Hepatocyte (in vitro differentiated cells): ENCODE data around the gene ZSCAN21. TPM values are rescaled to one million over a fixed set of nuclear protein-coding genes. Genes with fewer than 3 reads are reported as not detected.

Experiments used
- DNase-seq: peaks from one replicate; pipeline ENCODE4 v3.0.0-alpha.2; 2016; ENCODE audit warnings: low spot score
- H2AFZ ChIP-seq: fragments of 200-600 bp; sonication (generic); 2 replicates; pipeline ENCODE4 v1.6.0; 2016; ENCODE audit warnings: antibody characterized with exemption, mild to moderate bottlenecking
- H3K27ac ChIP-seq: fragments of 200-600 bp; sonication (generic); 2 replicates; pipeline ENCODE4 v1.5.1; 2016; ENCODE audit warnings: mild to moderate bottlenecking
- H3K27me3 ChIP-seq: fragments of 200-600 bp; sonication (generic); 2 replicates; pipeline ENCODE4 v1.6.1; 2016
- H3K36me3 ChIP-seq: fragments of 200-600 bp; sonication (generic); replicated peaks from 2 replicates; pipeline ENCODE4 v1.5.1; 2016; ENCODE audit warnings: low read depth; ENCODE audit not compliant: insufficient read depth
- H3K4me1 ChIP-seq: fragments of 200-600 bp; sonication (generic); 2 replicates; pipeline ENCODE4 v1.5.1; 2016; ENCODE audit warnings: mild to moderate bottlenecking, moderate library complexity; ENCODE audit not compliant: insufficient read depth
- H3K4me2 ChIP-seq: fragments of 200-600 bp; sonication (generic); 2 replicates; pipeline ENCODE4 v1.6.0; 2016
- H3K4me3 ChIP-seq: fragments of 200-600 bp; sonication (generic); 2 replicates; pipeline ENCODE4 v1.5.1; 2016; ENCODE audit warnings: mild to moderate bottlenecking
- H3K79me2 ChIP-seq: fragments of 200-600 bp; sonication (generic); 2 replicates; pipeline ENCODE4 v1.6.0; 2017; ENCODE audit warnings: mild to moderate bottlenecking
- H3K9me2 ChIP-seq: fragments of 200-600 bp; sonication (generic); replicated peaks from 2 replicates; pipeline ENCODE4 v1.6.0; 2017; ENCODE audit warnings: mild to moderate bottlenecking; ENCODE audit not compliant: insufficient read depth
- H3K9me3 ChIP-seq: fragments of 200-600 bp; sonication (generic); 2 replicates; pipeline ENCODE4 v1.5.1; 2016; ENCODE audit warnings: low read depth, mild to moderate bottlenecking
- H4K20me1 ChIP-seq: fragments of 200-600 bp; sonication (generic); 2 replicates; pipeline ENCODE4 v1.6.0; 2016; ENCODE audit warnings: mild to moderate bottlenecking; ENCODE audit not compliant: insufficient read depth, poor library complexity, severe bottlenecking
- EZH2 ChIP-seq: fragments of 200-600 bp; sonication (generic); IDR thresholded peaks from 2 replicates; pipeline ENCODE4 v1.6.1; 2016; ENCODE audit warnings: antibody characterized with exemption, mild to moderate bottlenecking, borderline replicate concordance
- EZH2phosphoT487 ChIP-seq: fragments of 200-600 bp; sonication (generic); IDR thresholded peaks from one replicate; pipeline ENCODE4 v1.6.1; 2018; ENCODE audit warnings: antibody characterized with exemption, mild to moderate bottlenecking, low read depth, moderate library complexity; ENCODE audit not compliant: unreplicated experiment, severe bottlenecking
- WGBS: methylation state at CpG from one replicate; pipeline ENCODE4 v1.1.6; 2016; ENCODE audit warnings: low lambda C conversion rate; ENCODE audit errors: missing lambda C conversion rate; 5-methylcytosine and 5-hydroxymethylcytosine counted together
- polyA plus RNA-seq: library from polyadenylated mRNA; unstranded; fragments of >200 nt; fragmentation: Nextera tagmentation; extraction: Ambion mirVana; gene quantifications from 2 replicates; pipeline ENCODE4 v1.2.1, GENCODE V29; 2016
- total RNA-seq: library from RNA; depleted of rRNA; stranded (reverse); fragments of >200 nt; gene quantifications from 2 replicates; pipeline ENCODE4 v1.2.3, GENCODE V29; 2014
- TF ChIP-seq, protein P1 (sequence below): fragments of 200-600 bp; sonication (generic); IDR thresholded peaks from 2 replicates; pipeline ENCODE4 v1.5.1; 2016; ENCODE audit warnings: antibody characterized with exemption, mild to moderate bottlenecking; ENCODE audit not compliant: poor library complexity

Gene ZSCAN21
- total and polyA plus RNA-seq, 2 experiments from 2014 or later, result 9.6 to 12.8 TPM

DNA sequence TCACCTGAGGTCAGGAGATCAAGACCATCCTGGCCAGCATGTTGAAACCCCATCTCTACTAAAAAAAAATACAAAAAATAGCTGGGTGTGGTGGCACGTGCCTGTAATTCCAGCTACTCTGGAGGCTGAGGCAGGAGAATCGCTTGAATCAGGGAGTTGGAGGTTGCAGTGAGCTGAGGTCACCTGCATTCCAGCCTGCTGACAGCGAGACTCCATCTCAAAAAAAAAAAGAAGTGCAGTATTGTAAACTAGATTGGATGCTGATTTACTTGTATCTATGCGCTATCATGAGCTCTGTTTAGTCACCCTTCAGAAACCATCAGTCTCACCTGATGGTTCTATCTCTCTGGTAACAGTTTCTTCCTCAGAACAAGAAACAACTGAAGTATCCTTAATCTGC lies 13.8 kb downstream of the ZSCAN21 start:
- H4K20me1 ChIP-seq, result no peaks in the 10 kb centered on the region
- TF ChIP-seq, protein P1, sequence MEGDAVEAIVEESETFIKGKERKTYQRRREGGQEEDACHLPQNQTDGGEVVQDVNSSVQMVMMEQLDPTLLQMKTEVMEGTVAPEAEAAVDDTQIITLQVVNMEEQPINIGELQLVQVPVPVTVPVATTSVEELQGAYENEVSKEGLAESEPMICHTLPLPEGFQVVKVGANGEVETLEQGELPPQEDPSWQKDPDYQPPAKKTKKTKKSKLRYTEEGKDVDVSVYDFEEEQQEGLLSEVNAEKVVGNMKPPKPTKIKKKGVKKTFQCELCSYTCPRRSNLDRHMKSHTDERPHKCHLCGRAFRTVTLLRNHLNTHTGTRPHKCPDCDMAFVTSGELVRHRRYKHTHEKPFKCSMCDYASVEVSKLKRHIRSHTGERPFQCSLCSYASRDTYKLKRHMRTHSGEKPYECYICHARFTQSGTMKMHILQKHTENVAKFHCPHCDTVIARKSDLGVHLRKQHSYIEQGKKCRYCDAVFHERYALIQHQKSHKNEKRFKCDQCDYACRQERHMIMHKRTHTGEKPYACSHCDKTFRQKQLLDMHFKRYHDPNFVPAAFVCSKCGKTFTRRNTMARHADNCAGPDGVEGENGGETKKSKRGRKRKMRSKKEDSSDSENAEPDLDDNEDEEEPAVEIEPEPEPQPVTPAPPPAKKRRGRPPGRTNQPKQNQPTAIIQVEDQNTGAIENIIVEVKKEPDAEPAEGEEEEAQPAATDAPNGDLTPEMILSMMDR, result no peak
- TF ChIP-seq EZH2, result no peak
- no peak for TF ChIP-seq EZH2phosphoT487

DNA sequence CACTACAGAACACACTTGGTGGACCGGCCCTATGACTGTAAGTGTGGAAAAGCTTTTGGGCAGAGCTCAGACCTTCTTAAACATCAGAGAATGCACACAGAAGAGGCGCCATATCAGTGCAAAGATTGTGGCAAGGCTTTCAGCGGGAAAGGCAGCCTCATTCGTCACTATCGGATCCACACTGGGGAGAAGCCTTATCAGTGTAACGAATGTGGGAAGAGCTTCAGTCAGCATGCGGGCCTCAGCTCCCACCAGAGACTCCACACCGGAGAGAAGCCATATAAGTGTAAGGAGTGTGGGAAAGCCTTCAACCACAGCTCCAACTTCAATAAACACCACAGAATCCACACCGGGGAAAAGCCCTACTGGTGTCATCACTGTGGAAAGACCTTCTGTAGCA lies 14.6 kb downstream of the ZSCAN21 start:
- Histone ChIP-seq H3K9me2 (no peaks in the 10 kb centered on the region), H3K27ac (no peak overlapping the region), H3K79me2 (no peaks in the 10 kb centered on the region), H3K4me1 (no peaks in the 10 kb centered on the region), H3K4me2 (no peak overlapping the region), H4K20me1 (no peaks in the 10 kb centered on the region), H3K9me3 (no peaks in the 10 kb centered on the region), H3K27me3 (no peaks in the 10 kb centered on the region), H3K36me3 (no peaks in the 10 kb centered on the region), H3K4me3 (no peak overlapping the region), H2AFZ (no peak overlapping the region)
- no peak for DNase-seq
- 92% methylated on average over 9 of the region's 9 CpGs for WGBS
- TF ChIP-seq, protein P1, result no peak
- TF ChIP-seq EZH2phosphoT487 (no peak), EZH2 (no peak)

More for the DNA sequence above, 13.8 kb downstream of the ZSCAN21 start:
- no peak for DNase-seq
- H3K4me2 ChIP-seq, result no peak overlapping the region
- H3K9me3 ChIP-seq, result no peaks in the 10 kb centered on the region
- no peaks in the 10 kb centered on the region for H3K27me3 ChIP-seq
- no peaks in the 10 kb centered on the region for H3K4me1 ChIP-seq
- H3K27ac ChIP-seq, result no peak overlapping the region
- 96% methylated on average over 4 of the region's 4 CpGs for WGBS
- no peaks in the 10 kb centered on the region for H3K79me2 ChIP-seq
- H3K4me3 ChIP-seq, result no peak overlapping the region
- no peaks in the 10 kb centered on the region for H3K9me2 ChIP-seq
- H2AFZ ChIP-seq, result no peak overlapping the region
- no peaks in the 10 kb centered on the region for H3K36me3 ChIP-seq

DNA sequence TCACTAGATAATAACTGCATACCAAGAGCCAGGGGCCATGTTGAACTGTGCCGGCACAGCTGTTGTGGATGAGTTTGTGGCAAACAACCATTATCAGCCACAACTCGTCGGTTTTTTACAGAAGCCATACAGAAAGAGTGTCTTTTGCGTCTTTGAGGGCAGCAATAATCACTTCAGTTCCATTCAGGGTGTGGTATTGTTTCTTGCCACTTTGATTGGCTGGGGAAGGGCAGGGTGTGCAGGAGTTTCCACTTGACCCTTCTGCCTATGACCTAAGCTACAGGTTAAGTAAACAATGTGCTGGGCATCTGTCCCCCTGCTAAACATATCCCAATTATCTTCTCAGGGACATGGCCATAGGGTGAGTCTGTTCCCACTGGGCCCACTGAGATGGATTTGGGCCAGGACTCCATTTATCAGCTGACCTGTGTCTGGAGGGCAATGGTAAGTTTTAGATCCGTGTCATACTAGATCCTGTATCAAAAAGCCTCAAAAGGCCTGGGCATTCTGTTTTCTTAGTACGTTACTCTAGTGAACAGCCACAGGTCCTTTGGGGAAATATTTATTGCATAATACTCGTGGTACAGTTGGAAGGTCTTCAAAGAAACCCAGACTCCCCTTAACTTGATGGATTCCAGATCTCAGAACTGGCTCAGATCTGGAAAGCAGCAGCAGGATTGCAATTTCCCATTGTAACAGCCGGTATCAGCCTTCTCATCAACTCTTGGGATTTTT lies 16.0 kb downstream of the ZSCAN21 start:
- no peaks in the 10 kb centered on the region for H4K20me1 ChIP-seq
- peaks cover 10% of the 10 kb centered on the region for H3K9me3 ChIP-seq
- TF ChIP-seq, protein P1, result no peak
- no peak for TF ChIP-seq EZH2phosphoT487
- no peak for TF ChIP-seq EZH2
- no peak overlapping the region for H3K4me3 ChIP-seq
- H3K36me3 ChIP-seq, result peaks cover 2% of the 10 kb centered on the region
- no peaks in the 10 kb centered on the region for H3K9me2 ChIP-seq
- WGBS, result 51% methylated on average over 8 of the region's 8 CpGs
- no peaks in the 10 kb centered on the region for H3K4me1 ChIP-seq
- H3K27me3 ChIP-seq, result no peaks in the 10 kb centered on the region
- peaks cover 4% of the 10 kb centered on the region for H3K79me2 ChIP-seq
- no peak overlapping the region for H2AFZ ChIP-seq
- no peak overlapping the region for H3K4me2 ChIP-seq
- peak; percentile 60 for DNase-seq
- H3K27ac ChIP-seq, result peak overlapping the region; percentile 56
